Measurements from ENCODE around the gene GRIK1.

The GRIK1 gene

GRCh38 chr21:29660047-29660720 is 279.6 kb downstream of the GRIK1 start:
- DNase-seq = no peak

- DNase-seq = no peak
Observed at GRCh38 chr21:29658934-29659203, 280.9 kb downstream of the GRIK1 start.

GRCh38 chr21:29658177-29658933 is 281.4 kb downstream of the GRIK1 start:
- DNase-seq = no peak

GRCh38 chr21:29657240-29657989 is 282.4 kb downstream of the GRIK1 start:
- DNase-seq = no peak

GRCh38 chr21:29656504-29657239 is 283.1 kb downstream of the GRIK1 start:
- peak; percentile 86 for DNase-seq

- DNase-seq = no peak
Observed at GRCh38 chr21:29655577-29655976, 284.2 kb downstream of the GRIK1 start.

- no peak for DNase-seq
Observed at GRCh38 chr21:29654855-29655254, 284.9 kb downstream of the GRIK1 start.

GRCh38 chr21:29654203-29654602 is 285.6 kb downstream of the GRIK1 start:
- DNase-seq = no peak

GRCh38 chr21:29650523-29651022 is 289.2 kb downstream of the GRIK1 start:
- no peak for DNase-seq

- DNase-seq = no peak
Observed at GRCh38 chr21:29649406-29649814, 290.4 kb downstream of the GRIK1 start.

GRCh38 chr21:29648710-29649240 is 291.0 kb downstream of the GRIK1 start:
- DNase-seq = no peak

- DNase-seq = no peak
Observed at GRCh38 chr21:29647353-29647781, 292.4 kb downstream of the GRIK1 start.

GRCh38 chr21:29645666-29646553 is 293.9 kb downstream of the GRIK1 start:
- no peak for DNase-seq

GRCh38 chr21:29643289-29643688 is 296.5 kb downstream of the GRIK1 start:
- no peak for DNase-seq

- no peak for DNase-seq
Observed at GRCh38 chr21:29642551-29643245, 297.1 kb downstream of the GRIK1 start.

GRCh38 chr21:29641635-29642550 is 297.9 kb downstream of the GRIK1 start:
- DNase-seq = no peak

- no peak for DNase-seq
Observed at GRCh38 chr21:29641001-29641634, 298.7 kb downstream of the GRIK1 start.

GRCh38 chr21:29640080-29640508 is 299.7 kb downstream of the GRIK1 start:
- no peak for DNase-seq

- no peak for DNase-seq
Observed at GRCh38 chr21:29639366-29640079, 300.3 kb downstream of the GRIK1 start.
